Central memory CD8-positive, alpha-beta T cell (primary cell): ENCODE measurements around the gene MYL7.

Experiments
- ATAC-seq: fragments of 150-1000 bp; cut with Tn5 transposase; replicated peaks from 2 replicates; pipeline ENCODE4 v1.10.0; 2022; ENCODE audit warnings: mild to moderate bottlenecking, moderate FRiP score, moderate number of reproducible peaks; ENCODE audit not compliant: poor library complexity, severe bottlenecking; ENCODE audit errors: extremely low read depth
- DNase-seq, 2 donors: peaks; one replicate each; pipeline ENCODE4 v3.0.0; 2021; ENCODE audit warnings: low spot score in 2 of 2
- H3K27ac Mint-ChIP-seq: one replicate; pipeline ENCODE4 v1.8.0; 2022; ENCODE audit warnings: low read depth, mild to moderate bottlenecking, moderate library complexity, mixed read lengths
- H3K27me3 Mint-ChIP-seq: one replicate; pipeline ENCODE4 v1.8.0; 2022; ENCODE audit warnings: mixed read lengths
- H3K36me3 Mint-ChIP-seq: one replicate; pipeline ENCODE4 v1.8.0; 2022; ENCODE audit warnings: mild to moderate bottlenecking, moderate library complexity, mixed read lengths; ENCODE audit not compliant: insufficient read depth
- H3K4me1 Mint-ChIP-seq: one replicate; pipeline ENCODE4 v1.8.0; 2022; ENCODE audit warnings: mixed read lengths
- H3K4me3 Mint-ChIP-seq: one replicate; pipeline ENCODE4 v1.8.0; 2022; ENCODE audit warnings: mild to moderate bottlenecking, moderate library complexity, mixed read lengths
- H3K9me3 Mint-ChIP-seq: one replicate; pipeline ENCODE4 v1.8.0; 2022; ENCODE audit warnings: mixed read lengths

Gene MYL7

GRCh38 chr7:44151956-44152355, 10.8 kb upstream of the MYL7 start:
- no peak for ATAC-seq
- Mint-ChIP-seq H3K36me3 (no peaks in the 10 kb centered on the region), H3K4me1 (no peaks in the 10 kb centered on the region), H3K27ac (no peak overlapping the region), H3K4me3 (no peak overlapping the region), H3K9me3 (no peaks in the 10 kb centered on the region), H3K27me3 (no peaks in the 10 kb centered on the region)
- no peak for DNase-seq

- no peak overlapping the region for H3K4me3 Mint-ChIP-seq
These were observed 10.1 kb upstream of the MYL7 start for GRCh38 chr7:44150966-44151941.

GRCh38 chr7:44150466-44150832, 9.3 kb upstream of the MYL7 start:
- H3K36me3 Mint-ChIP-seq = no peaks in the 10 kb centered on the region
- H3K27me3 Mint-ChIP-seq = peaks cover 4% of the 10 kb centered on the region
- DNase-seq (no peak), ATAC-seq (no peak)
- H3K9me3 Mint-ChIP-seq = no peaks in the 10 kb centered on the region
- no peak overlapping the region for H3K27ac Mint-ChIP-seq
- no peaks in the 10 kb centered on the region for H3K4me1 Mint-ChIP-seq
- no peak overlapping the region for H3K4me3 Mint-ChIP-seq

More at GRCh38 chr7:44150966-44151941, 10.1 kb upstream of the MYL7 start:
- ATAC-seq (no peak), DNase-seq (no peak)
- Mint-ChIP-seq H3K27ac (no peak overlapping the region), H3K9me3 (no peaks in the 10 kb centered on the region), H3K4me1 (no peaks in the 10 kb centered on the region), H3K36me3 (no peaks in the 10 kb centered on the region), H3K27me3 (no peaks in the 10 kb centered on the region)

- Mint-ChIP-seq H3K27me3 (peaks cover 10% of the 10 kb centered on the region), H3K4me1 (no peaks in the 10 kb centered on the region), H3K4me3 (no peak overlapping the region), H3K9me3 (no peaks in the 10 kb centered on the region), H3K27ac (no peak overlapping the region), H3K36me3 (no peaks in the 10 kb centered on the region)
- DNase-seq (no peak), ATAC-seq (no peak)
These were observed 8.7 kb upstream of the MYL7 start for GRCh38 chr7:44149571-44150465.

GRCh38 chr7:44148961-44149536, 7.9 kb upstream of the MYL7 start:
- Mint-ChIP-seq H3K27me3 (peaks cover 13% of the 10 kb centered on the region), H3K4me3 (no peak overlapping the region), H3K9me3 (no peaks in the 10 kb centered on the region), H3K36me3 (no peaks in the 10 kb centered on the region), H3K27ac (no peak overlapping the region), H3K4me1 (no peaks in the 10 kb centered on the region)
- DNase-seq = no peak
- no peak for ATAC-seq

GRCh38 chr7:44148166-44148565, 7.0 kb upstream of the MYL7 start:
- Mint-ChIP-seq H3K4me1 (no peaks in the 10 kb centered on the region), H3K27me3 (peaks cover 13% of the 10 kb centered on the region), H3K36me3 (no peaks in the 10 kb centered on the region), H3K4me3 (no peak overlapping the region), H3K27ac (no peak overlapping the region), H3K9me3 (no peaks in the 10 kb centered on the region)
- no peak for ATAC-seq
- no peak for DNase-seq

GRCh38 chr7:44147026-44147991, 6.2 kb upstream of the MYL7 start:
- ATAC-seq (no peak), DNase-seq (no peak)
- peaks cover 13% of the 10 kb centered on the region for H3K27me3 Mint-ChIP-seq
- H3K36me3 Mint-ChIP-seq = no peaks in the 10 kb centered on the region
- H3K4me3 Mint-ChIP-seq = peak overlapping the region; percentile 32
- no peak overlapping the region for H3K27ac Mint-ChIP-seq
- no peaks in the 10 kb centered on the region for H3K9me3 Mint-ChIP-seq
- H3K4me1 Mint-ChIP-seq = no peaks in the 10 kb centered on the region

GRCh38 chr7:44145969-44146911, 5.1 kb upstream of the MYL7 start:
- H3K4me1 Mint-ChIP-seq = no peaks in the 10 kb centered on the region
- H3K27ac Mint-ChIP-seq = no peak overlapping the region
- H3K4me3 Mint-ChIP-seq = peak overlapping the region; percentile 54
- DNase-seq (no peak), ATAC-seq (peak; percentile 24)
- H3K9me3 Mint-ChIP-seq = no peaks in the 10 kb centered on the region
- no peaks in the 10 kb centered on the region for H3K36me3 Mint-ChIP-seq
- H3K27me3 Mint-ChIP-seq = peaks cover 13% of the 10 kb centered on the region

GRCh38 chr7:44145479-44145968, 4.4 kb upstream of the MYL7 start:
- DNase-seq (no peak), ATAC-seq (peak; percentile 43)
- H3K9me3 Mint-ChIP-seq = no peaks in the 10 kb centered on the region
- H3K4me1 Mint-ChIP-seq = no peaks in the 10 kb centered on the region
- H3K4me3 Mint-ChIP-seq = peak overlapping the region; percentile 54
- peaks cover 13% of the 10 kb centered on the region for H3K27me3 Mint-ChIP-seq
- no peak overlapping the region for H3K27ac Mint-ChIP-seq
- H3K36me3 Mint-ChIP-seq = no peaks in the 10 kb centered on the region

- H3K27ac Mint-ChIP-seq = no peak overlapping the region
- no peaks in the 10 kb centered on the region for H3K36me3 Mint-ChIP-seq
- H3K27me3 Mint-ChIP-seq = peaks cover 17% of the 10 kb centered on the region
- H3K9me3 Mint-ChIP-seq = no peaks in the 10 kb centered on the region
- peak overlapping the region; percentile 54 for H3K4me3 Mint-ChIP-seq
- DNase-seq (no peak), ATAC-seq (no peak)
- no peaks in the 10 kb centered on the region for H3K4me1 Mint-ChIP-seq
These were observed 3.9 kb upstream of the MYL7 start for GRCh38 chr7:44144968-44145478.
